Brain pericyte (primary cell): Measurements from ENCODE around the gene C17orf67.
"Not testable (repeated sequence)": the region's sequence is repeated elsewhere in the genome, so short reads cannot be mapped to it uniquely, and the experiment has no call there.

Experiments
- DNase-seq: peaks from one replicate; pipeline ENCODE4 v3.0.0-alpha.2; 2012; ENCODE audit warnings: low read depth, low spot score

C17orf67 gene

DNA sequence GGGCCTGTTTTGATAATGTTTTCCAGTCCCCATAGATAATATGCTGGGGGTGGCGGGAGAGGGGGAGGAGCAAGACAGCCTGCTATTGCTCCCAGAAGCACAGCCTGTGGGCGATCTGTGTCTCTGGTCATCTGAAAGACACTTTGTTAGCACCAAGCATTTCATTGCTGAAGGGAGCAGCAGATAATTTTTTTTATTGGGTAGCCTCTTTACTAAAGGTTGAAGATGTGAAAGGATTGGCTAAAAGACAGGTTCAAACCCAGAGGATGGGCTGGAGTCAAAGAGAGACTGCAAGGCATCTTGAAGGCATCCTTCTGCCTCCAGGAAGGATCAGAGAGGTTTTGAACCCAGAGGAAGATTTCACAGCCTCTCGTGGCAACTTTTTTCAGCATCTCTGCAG, 60.6 kb downstream of the C17orf67 start:
- DNase-seq = no peak

DNA sequence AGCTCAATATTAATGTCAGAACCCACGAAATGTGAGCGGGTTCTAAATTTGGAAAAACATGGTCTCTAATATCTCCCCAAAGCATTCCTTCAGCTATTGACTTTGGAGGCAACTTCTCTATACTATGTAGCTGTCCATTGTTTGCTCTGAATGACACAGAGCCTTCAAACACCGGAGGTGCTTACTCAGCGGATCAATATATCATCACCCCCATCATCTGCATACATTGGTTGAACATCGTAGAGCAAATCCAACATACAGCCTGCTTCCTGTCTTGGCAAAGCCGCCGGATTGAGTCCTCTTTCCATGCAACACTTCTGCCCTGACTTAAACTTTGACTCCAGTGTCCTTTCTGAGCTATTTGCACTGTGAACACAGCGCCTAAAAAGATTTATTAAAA, 61.3 kb downstream of the C17orf67 start:
- DNase-seq = no peak

GRCh38 chr17:56771975-56772374, 61.7 kb downstream of the C17orf67 start:
- DNase-seq = no peak

GRCh38 chr17:56771563-56771962, 62.2 kb downstream of the C17orf67 start:
- no peak for DNase-seq

DNA sequence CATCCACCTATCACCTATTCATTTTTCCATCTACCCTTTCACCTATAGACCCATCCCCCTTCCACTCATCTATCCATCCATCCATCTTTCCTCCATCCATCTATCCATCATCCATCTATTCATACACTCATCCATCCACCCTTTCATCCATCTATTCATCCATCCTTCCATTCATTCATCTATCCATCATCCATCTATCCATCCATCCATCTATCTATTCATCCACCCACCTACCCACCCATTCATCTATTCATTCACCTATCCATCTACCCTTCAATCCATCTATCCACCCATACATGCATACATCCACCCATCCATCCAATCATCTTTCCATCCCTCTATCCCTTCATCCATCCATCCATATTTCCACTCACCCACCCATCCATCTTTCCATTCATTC, 63.3 kb downstream of the C17orf67 start:
- no peak for DNase-seq

DNA sequence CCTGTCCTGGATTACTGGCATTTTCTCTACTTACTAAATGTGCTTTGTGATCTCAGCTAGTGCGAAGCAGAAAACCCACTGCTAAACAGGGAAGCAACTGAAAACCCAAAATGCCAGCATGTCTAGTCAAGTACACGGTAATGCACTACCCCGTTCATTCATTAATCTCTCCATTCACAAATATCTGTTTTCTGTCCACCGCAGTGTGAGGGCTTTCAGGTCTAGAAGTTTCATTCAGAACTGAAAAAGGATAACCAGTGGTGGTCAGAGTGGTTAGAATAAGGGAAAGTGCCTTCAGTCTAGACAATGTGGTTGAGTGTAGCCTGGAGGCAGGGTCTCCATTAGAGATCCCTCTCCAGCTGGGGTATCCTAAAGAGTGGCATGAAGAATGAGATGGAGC, 68.3 kb downstream of the C17orf67 start:
- no peak for DNase-seq

- DNase-seq = no peak
These were observed 70.7 kb downstream of the C17orf67 start for GRCh38 chr17:56762988-56763387.

GRCh38 chr17:56762144-56762543, 71.6 kb downstream of the C17orf67 start:
- no peak for DNase-seq

- DNase-seq = no peak
These were observed 72.3 kb downstream of the C17orf67 start for GRCh38 chr17:56761387-56761786.

DNA sequence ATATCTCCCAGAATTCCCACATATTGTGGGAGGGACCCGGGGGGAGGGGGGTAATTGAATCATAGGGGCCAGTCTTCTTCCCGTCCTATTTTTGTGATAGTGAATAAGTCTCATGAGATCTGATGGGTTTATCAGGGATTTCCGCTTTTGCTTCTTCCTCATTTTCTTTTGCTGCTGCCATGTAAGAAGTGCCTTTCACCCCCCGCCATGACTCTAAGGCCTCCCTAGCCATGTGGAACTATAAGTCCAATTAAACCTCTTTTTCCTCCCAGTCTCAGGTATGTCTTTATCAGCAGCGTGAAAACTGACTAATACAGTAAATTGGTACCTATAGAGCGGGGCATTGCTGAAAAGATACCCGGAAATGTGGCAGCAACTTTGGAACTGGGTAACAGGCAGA, 76.1 kb downstream of the C17orf67 start:
- DNase-seq = not testable (repeated sequence)

- no peak for DNase-seq
These were observed 77.2 kb downstream of the C17orf67 start for GRCh38 chr17:56756536-56756935.

- no peak for DNase-seq
These were observed 78.4 kb downstream of the C17orf67 start for GRCh38 chr17:56755310-56755709.

DNA sequence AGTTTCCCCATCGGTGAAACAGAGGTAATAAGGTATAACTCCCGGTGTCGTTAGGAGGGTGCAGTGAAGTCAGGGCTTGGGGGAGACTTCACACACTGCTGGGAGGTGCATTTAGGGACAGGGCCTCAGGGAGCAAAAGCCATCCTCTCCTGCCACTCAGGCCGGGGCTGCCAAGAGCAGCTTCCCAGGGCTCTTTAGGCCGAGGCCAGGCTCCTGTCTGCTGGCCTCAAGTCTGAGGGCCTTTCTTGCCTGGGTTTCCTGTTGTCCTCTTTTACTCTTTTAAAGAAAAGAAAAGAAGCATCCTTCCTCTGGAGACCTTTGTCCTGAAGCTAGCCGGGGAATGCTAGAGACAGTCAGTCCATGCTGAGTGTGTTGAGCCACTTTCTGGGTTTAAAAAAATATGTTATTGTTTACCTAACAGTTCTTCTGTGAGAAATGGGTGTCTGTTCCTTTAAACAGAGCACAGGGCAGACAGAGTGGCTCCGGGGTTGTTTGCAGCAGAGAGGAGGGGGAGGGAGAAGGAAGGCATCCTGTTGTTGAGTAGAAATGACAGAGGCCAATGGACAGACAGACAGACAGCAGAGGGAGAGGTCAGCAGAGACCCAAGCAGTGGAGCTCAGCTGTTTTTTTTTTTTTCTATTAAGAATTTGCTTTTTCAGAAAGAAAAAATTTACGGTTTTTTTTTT, 79.1 kb downstream of the C17orf67 start:
- DNase-seq = no peak

GRCh38 chr17:56752263-56752836, 81.4 kb downstream of the C17orf67 start:
- no peak for DNase-seq

GRCh38 chr17:56751145-56751738, 82.5 kb downstream of the C17orf67 start:
- no peak for DNase-seq

GRCh38 chr17:56744721-56745120, 89.0 kb downstream of the C17orf67 start:
- no peak for DNase-seq

DNA sequence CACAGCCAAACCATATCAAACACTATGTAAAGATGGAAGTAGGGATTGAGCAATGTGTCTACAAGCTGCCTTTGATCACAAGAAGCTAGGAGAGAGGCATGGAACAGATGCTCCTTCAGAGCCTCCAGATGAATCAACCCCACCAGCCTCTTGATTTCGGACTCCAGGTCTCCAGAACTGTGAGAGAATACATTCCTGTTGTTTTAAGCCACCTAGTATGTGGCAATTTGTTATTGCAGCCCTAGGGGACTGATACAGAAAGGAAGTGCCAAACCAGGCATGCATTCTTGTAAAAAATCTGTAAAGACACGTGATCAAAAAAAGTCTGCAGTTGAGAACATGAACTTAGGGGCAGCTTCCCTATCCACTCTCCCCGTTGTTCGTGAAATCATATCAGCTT, 91.1 kb downstream of the C17orf67 start:
- DNase-seq = no peak
